ENCODE results near the gene OGFOD2.

The OGFOD2 gene

DNA sequence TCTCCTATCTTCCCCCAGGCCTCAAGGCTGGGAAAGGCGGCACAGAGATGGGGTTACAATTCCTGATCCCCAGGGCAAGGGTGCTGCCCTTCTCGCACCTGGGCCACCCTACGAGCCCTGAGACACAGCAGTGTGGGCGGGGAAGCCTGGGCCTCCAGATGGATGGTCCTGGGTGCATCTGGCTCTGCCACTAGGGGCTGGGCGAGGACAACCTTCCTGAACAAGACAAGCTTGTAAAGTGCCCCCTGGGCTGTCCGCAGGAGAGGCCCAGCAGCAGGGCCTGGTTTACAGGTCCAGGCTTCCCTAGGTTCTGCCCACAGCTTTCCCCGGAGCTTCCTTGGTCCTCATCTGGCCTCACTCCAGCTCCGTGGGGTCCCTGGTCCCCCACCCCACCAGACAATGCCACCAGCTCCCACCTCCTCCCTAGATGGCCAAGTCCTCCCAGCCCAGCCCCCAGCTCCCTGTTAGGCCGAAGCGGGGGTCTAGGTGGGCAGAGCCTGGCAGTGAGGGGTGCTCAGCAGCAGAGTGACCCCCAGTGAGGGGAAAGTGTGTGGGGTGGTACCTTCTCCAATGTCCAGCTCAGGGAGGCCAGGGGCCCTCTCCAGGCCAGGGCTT is 14.3 kb downstream of the OGFOD2 start:
- no peak for DNase-seq (ENCODE audit: low spot score)

GRCh38 chr12:122989874-122990419 is 14.9 kb downstream of the OGFOD2 start:
- DNase-seq (ENCODE audit: low spot score) = no peak

- no peak for DNase-seq (ENCODE audit: low spot score)
Measured at GRCh38 chr12:122990561-122990960, 15.5 kb downstream of the OGFOD2 start.

GRCh38 chr12:122990961-122991622 is 16.0 kb downstream of the OGFOD2 start:
- no peak for DNase-seq (ENCODE audit: low spot score)

- DNase-seq (ENCODE audit: low spot score) = no peak
Measured at GRCh38 chr12:122991623-122992275, 16.7 kb downstream of the OGFOD2 start.

DNA sequence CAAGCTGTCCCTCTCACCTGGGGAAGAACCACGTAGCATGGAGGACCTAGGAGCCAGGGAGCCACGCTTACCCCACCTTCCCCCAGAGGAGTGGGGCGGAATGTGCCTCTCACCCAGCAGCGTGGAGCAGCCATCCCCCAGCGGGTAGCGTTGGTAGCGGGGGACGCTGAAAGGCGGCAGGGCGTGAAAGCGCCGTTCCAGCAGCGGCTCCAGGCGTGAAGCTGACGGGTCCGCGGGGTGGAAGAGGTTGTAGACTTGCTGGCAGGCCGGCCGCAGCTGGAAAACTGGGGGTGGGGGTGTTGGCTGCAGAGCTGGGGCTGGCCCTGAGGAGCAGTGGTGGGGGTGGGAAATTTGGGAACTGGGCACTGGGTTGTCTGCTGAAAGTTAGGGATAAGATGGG is 17.3 kb downstream of the OGFOD2 start:
- no peak for DNase-seq (ENCODE audit: low spot score)

DNA sequence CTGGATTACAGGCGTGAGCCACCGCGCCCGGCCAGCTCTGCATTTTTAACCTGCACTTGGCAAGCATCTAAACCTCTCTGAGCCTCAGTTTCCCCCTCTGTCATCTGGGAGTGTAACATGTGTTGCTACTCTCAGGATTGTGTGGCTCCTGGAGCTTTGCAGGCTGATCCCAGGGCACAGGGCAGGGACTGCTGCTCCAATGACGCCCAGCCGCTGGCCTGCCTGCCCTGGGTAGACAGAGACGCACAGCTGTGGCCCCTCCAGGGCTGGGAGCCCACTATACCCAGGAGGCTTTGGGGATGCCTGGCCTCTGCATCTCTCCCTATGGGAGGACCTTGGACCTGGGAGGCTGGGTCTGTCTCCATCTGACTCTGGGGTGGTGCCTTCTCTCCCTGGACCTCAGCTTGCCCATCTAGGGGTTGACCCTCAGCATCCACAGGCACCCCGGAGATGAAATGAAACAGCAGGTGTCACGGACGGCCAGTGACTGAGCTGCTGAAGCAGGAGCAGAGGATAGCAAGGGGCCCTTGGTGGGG is 19.2 kb downstream of the OGFOD2 start:
- no peak for DNase-seq (ENCODE audit: low spot score)

DNA sequence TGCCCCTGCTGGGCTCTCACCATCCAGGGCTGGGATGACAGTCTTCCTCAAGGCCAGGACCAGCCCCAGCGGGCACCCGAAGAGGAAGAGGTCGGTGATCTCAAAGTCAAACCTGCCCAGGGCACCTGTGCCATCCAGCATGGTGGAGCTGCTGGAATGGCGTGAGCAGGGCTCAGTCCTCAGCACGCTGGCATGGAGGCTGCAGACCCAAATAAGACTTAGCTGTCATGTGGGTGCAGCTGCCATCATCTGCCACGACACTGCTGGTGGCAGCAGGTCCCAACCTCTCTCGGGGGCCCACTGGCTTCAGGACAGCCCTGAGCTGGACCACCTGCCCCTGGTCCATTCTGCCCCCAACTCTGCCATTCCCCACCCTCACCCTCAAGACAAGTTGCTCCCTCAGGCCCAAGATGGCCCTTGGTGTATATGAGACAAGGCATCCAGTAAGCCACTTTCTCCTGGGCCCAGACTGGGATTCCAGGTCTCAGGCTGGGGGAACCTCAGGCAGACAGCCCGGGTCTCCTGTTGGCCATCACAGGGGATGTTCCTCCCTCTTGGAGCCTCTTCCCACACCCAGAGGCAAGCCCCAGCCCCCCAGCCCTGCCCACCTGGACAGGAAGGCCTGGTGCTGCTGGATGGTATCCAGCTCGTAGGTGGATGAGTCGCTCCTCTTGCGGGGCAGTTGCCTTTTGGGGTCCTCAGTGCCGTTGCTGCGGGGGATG is 19.9 kb downstream of the OGFOD2 start:
- no peak for DNase-seq (ENCODE audit: low spot score)

GRCh38 chr12:122995503-122996187 is 20.6 kb downstream of the OGFOD2 start:
- no peak for DNase-seq (ENCODE audit: low spot score)

GRCh38 chr12:122996188-122996601 is 21.2 kb downstream of the OGFOD2 start:
- no peak for DNase-seq (ENCODE audit: low spot score)

DNA sequence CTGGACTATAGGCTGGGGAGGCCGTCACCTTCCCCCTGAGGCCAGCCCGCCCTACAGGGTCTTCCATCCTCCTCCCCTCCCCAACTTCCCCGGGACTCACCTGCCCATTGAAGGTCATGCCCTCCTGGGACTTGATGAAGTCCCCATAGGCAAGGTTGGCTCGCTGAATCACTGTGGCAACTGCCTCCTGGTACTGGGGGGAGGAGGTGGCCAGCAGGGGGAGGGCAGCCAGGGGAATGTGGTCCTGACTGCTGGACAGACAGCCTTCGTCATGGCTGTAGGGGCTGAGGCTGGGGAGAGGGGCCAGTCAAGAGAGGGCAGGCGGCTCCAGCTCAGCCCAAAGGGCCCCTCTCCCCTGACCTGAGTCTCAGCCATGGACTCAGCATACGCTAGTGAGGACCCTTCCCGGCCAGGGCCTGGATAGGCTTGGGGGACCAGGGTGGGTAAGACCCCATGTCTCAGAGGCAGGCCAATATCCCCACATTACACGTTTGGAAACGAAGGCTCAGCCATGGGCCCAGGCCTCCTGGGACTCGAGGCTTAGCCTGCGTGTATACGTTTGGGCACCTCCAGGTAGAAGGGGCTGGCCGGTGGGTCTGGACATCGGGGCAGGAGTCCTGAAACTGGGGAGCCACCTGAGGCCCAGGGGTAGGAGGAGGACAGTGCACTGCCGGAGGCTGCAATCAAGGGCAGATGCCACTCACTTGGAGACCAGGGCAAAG is 21.7 kb downstream of the OGFOD2 start:
- no peak for DNase-seq (ENCODE audit: low spot score)

- DNase-seq (ENCODE audit: low spot score) = no peak
Measured at GRCh38 chr12:122997343-122998250, 22.6 kb downstream of the OGFOD2 start.

GRCh38 chr12:122998316-122998715 is 23.3 kb downstream of the OGFOD2 start:
- DNase-seq (ENCODE audit: low spot score) = no peak

DNA sequence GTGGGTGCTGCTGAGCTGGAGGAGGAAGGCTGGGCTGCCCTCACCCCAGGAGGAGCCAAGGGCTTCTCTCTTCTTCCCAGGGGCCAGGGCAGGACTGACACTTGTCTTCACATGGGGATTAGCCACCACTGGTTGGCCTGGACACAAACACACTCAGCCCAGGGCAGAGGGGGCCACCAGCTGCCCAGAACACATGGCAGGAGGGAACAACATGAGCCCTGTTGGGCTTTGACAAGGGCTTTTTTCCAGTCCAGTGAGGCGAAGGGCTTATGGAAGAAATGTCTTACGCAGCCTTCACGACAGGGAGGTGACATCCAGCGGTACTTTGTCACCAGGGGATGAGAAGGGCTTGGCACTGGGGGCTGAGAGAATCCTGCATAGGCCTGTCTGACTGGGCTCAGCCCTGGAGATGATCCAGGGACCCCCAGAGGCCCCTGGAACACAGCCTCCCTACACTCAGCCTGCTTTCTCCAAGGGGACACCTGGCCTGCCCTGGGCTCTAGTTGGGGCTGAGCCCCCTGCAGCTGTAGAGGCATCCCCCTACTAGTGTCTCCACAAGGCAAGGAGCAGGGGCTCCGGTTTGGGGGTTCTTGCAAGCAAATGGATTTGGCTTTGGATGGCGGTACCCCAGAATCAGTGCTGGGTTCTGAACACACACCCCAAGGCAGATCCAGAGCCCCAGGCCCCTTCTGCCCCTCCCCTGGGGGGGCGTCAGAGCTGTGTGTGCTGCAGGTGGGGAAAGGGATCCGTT is 24.3 kb downstream of the OGFOD2 start:
- DNase-seq (ENCODE audit: low spot score) = no peak

DNA sequence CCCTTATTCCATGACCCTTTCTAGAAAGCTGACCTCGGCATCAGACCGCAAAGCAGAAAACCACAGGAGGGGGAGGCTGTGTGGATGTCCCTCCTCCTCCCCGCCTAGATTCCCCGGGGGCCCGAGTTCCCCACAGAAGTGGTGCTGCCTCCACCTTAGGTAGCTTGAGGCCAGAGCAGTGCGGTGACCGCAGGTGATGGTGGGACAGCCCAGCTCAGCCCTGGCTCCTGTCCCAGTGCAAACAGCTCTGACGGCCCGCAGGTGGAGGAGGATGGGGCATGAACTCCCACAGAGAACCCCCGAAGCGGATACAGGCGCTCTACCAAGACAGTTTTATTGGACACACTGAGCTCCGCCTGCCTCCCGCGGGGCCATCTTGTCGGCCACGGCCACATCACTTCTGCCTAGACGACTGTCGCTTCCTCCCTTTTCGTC is 25.0 kb downstream of the OGFOD2 start:
- no peak for DNase-seq (ENCODE audit: low spot score)

DNA sequence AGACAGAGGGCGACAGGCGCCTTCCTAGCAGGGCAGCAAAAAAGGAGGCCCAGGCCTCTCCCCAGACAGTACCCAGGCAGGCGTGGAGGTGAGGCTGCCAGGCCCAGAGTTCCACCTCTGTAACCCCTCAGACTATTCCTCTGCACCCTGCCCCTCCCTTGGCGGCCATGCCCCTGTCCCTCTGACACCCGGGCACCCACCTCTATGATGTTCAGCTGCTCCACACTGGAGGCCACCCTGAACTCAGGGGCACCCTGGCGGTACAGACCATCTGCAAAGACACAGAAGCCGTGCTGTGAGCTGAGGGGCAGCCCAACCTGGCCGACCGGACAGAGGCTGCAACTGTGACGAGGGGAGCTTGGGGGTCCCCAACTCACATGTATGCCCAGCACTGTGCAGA is 25.5 kb downstream of the OGFOD2 start:
- DNase-seq (ENCODE audit: low spot score) = no peak

GRCh38 chr12:123001464-123001863 is 26.4 kb downstream of the OGFOD2 start:
- DNase-seq (ENCODE audit: low spot score) = no peak

- no peak for DNase-seq (ENCODE audit: low spot score)
Measured at GRCh38 chr12:123003257-123003656, 28.2 kb downstream of the OGFOD2 start.

DNA sequence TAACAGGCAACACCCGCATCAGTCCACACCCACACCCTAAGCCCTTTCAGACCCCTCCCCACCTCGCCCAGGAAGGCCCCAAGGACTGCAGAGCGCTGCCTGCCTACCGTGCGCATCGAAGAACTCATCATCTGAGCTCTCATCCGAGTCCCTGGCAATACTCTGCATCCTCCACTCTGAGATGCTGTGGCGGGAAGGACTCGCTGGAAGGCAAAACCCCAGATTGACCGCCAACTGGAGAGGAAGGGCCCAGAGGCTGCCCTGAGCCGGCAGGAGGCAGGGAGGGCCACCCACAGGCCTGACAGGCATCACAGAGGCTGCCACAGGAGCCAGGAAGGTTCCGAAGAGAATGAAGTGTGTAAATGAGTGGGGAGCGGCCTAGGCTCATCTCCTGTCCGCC is 29.2 kb downstream of the OGFOD2 start:
- DNase-seq (ENCODE audit: low spot score) = no peak

All from GM03348 (cell line).